Fibroblast of pulmonary artery (primary cell): ENCODE results near the gene IDUA.

Experiments used
- DNase-seq: peaks from one replicate; pipeline ENCODE4 v3.0.0-alpha.2; 2010; ENCODE audit warnings: low read depth
- H3K4me3 ChIP-seq: replicated peaks from 2 replicates; pipeline ENCODE4 v1.5.1; 2011; ENCODE audit warnings: low read depth, mild to moderate bottlenecking, control low read depth, low read length, moderate library complexity
- TF ChIP-seq, protein P1 (sequence below): IDR thresholded peaks from 2 replicates; pipeline ENCODE4 v1.5.1; 2011; ENCODE audit warnings: mild to moderate bottlenecking, control low read depth, low read length, inconsistent platforms; ENCODE audit errors: missing control alignments

The IDUA gene

DNA sequence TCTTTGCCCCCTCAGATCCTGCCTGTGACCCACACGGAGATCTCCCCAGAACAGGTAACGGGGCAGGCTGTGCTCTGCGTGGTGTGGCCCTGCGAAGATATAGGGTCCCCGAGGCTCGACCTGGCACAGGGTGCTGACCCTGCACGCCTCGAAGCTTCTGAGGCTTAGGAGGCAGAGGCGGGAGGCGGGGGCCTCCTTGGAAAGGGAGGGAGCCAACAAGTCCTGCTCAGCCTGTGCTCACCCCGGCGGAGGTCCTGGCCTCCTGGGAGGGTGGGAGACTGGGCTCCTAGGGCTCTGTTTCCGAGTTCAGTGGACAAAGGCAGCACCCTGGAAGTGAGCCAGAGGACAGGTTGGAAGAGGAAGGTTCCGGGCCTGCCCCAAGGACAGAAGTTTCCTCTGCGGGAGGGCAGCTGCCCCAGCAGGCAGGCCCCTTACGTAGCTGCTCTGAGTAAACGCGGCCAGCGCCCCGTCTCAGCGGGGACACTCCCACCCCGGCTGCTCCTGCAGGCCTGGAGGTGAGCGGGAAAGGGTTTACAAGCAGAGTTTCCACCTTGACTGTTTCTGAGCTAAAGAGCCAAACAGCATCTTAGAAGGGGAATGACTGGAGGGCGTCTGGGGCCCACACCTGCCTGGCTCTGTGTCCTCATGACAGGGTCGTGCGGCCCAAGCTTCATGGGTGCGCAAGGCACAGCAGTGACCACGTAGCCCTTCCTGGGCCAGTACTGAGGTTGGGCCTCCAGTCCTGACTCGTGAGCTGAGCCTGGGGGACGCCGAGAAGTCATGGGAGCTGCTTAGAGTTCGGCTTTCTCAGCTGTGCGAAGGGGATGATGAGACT lies 38.5 kb upstream of the IDUA start:
- no peak for DNase-seq
- TF ChIP-seq, protein P1, sequence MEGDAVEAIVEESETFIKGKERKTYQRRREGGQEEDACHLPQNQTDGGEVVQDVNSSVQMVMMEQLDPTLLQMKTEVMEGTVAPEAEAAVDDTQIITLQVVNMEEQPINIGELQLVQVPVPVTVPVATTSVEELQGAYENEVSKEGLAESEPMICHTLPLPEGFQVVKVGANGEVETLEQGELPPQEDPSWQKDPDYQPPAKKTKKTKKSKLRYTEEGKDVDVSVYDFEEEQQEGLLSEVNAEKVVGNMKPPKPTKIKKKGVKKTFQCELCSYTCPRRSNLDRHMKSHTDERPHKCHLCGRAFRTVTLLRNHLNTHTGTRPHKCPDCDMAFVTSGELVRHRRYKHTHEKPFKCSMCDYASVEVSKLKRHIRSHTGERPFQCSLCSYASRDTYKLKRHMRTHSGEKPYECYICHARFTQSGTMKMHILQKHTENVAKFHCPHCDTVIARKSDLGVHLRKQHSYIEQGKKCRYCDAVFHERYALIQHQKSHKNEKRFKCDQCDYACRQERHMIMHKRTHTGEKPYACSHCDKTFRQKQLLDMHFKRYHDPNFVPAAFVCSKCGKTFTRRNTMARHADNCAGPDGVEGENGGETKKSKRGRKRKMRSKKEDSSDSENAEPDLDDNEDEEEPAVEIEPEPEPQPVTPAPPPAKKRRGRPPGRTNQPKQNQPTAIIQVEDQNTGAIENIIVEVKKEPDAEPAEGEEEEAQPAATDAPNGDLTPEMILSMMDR = no peak
- H3K4me3 ChIP-seq = no peak overlapping the region

DNA sequence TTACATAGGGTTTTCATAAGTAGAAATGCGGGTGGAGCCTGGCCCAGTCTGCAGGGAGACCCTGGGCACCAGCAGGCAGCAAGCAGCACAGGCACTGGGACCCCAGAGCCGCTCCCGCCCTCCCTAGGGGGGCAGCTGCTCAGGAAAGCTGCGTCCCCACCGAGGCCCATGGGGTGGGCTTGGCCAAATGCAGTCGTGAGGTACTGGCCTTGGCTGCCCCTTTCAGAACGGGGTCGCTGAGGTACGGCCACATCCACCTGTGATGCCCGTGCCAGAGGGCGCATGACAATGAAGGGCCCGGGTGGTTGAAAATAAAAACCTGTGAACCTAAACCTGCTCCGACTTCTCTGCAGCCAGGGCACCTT lies 37.9 kb upstream of the IDUA start:
- H3K4me3 ChIP-seq = no peak overlapping the region
- TF ChIP-seq, protein P1 = no peak
- DNase-seq = no peak

DNA sequence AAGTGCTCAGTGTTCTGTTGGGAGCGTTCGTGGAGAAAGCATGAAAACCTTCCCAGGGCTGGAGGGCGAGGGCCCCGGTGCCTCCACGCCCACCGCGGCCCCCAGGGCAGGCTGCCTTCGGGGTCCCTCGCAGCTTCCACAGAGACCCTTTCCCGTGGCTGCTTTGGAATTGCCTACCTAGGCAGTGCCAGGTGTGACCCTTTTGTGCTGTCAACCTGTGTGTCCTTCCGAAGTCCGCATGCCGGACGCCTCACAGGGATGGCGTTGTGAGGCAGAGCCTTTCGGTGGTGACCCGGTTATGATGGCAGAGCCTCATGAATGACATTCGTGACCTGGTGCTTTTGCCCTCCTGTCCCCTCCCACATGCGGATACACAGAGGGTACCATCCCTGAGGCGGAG lies 37.2 kb upstream of the IDUA start:
- DNase-seq = no peak
- no peak overlapping the region for H3K4me3 ChIP-seq
- TF ChIP-seq, protein P1 = no peak

DNA sequence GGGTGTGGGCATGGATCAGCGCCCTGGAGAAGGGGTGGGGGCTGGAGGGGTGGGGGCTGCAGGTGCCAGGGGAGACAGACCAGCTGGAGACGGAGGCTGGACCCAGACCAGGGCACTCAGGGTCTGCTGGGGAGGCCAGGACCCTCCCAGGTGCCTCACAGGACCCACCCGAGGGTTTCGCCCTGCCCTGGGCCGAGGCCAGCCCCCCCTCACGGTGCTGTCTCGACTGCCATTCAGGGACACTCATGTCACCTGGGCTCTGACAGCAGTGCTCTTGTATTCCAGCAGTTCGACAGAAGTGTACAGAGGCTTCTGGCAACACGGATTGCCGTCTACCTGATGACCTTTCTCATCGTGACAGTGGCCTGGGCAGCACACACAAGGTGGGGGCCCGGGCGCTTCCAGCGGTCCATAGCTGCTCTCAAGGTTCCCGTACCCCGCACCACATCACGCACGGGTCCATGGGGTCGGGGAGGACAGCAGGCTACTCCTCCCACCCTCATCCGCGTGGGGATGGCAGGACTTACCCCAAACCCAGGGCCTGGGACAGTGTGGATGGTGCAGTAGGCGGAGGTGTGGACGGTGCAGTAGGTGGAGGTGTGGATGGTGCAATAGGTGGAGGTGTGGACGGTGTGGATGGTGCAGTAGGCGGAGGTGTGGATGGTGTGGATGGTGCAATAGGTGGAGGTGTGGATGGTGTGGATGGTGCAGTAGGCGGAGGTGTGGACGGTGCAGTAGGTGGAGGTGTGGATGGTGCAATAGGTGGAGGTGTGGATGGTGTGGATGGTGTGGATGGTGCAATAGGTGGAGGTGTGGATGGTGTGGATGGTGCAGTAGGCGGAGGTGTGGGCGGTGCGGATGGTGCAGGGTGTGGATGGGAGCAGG lies 36.5 kb upstream of the IDUA start:
- DNase-seq = no peak

DNA sequence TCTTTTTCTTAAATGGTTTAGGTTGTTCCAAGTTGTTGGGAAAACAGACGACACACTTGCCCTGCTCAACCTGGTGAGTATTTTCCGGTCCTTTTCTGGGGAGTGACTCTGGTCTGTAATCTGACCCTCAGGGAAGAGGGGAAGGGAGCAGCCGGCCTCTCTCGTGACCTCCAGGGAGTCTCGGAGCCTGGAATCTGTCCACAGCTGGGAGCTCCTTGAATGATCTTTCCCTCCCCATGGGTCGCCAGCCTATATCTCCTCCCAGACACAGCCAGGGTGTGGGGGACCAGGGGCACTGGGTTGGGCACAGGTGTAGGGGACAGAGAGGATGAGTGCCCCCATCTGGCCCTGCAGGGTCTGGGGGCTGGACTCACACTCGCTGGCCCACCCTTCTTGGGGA lies 35.7 kb upstream of the IDUA start:
- TF ChIP-seq, protein P1 = no peak
- DNase-seq = no peak
- no peak overlapping the region for H3K4me3 ChIP-seq

More for the DNA sequence above, 36.5 kb upstream of the IDUA start:
- H3K4me3 ChIP-seq = no peak overlapping the region
- TF ChIP-seq, protein P1 = no peak

DNA sequence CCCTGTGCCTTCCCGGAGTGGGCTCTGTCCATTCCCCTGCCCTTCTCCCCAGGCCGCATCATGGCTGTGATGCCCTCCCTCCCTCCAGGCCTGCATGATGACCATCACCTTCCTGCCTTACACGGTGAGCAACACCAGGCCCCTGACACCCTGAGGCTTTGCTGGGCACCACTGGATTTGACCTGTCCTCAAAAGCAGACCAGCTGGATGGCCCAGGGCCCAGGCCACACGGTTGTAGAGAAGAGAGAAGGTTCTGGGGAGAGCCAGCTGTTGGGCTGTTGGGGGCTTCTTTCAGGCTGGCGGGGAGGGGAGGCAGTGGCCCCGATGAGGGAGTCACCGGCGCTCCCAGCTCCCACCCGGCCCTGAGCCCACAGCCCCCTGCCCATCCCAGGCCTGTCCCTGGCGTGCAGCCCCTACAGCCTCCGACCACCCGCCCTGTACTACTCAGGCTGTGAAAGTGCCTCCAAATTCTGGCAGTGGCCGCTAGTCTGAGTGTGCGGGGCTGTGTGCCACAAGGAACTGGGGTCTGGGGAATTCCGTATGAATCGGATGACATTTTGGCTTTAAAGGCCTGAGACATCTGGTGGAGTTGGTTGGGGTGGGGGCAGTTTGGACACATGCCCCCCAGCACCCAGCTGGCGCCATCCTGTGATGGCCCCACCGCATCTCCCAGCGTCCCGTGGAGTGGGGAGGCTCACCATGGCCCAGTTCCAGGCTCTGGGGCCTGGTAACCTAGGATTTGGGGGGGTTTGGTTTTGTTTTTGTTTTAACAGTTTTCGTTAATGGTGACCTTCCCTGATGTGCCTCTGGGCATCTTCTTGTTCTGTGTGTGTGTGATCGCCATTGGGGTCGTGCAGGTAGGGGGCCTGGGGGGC lies 35.0 kb upstream of the IDUA start:
- H3K4me3 ChIP-seq = no peak overlapping the region
- TF ChIP-seq, protein P1 = no peak
- DNase-seq = no peak
